CD14-positive monocyte (primary cell): Measurements from ENCODE around the gene STARD5. TPM values are rescaled to one million over a fixed set of nuclear protein-coding genes. Genes with fewer than 3 reads are reported as not detected.
"Not testable (repeated sequence)": the region's sequence is repeated elsewhere in the genome, so short reads cannot be mapped to it uniquely, and the experiment has no call there.

Experiments
- DNase-seq, 3 donors: peaks; one replicate each; pipeline ENCODE4 v3.0.0-alpha.2; 2011 to 2022
- H2AFZ ChIP-seq: 2 replicates; pipeline ENCODE4 v1.6.0; 2012; ENCODE audit warnings: mild to moderate bottlenecking, low read depth, low read length, inconsistent platforms; ENCODE audit not compliant: insufficient read depth, poor library complexity, severe bottlenecking
- H3K27ac ChIP-seq, 2 donors: 1 replicate in 1 of 2; 2 replicates in 1 of 2; pipeline ENCODE4 v1.5.1; 2012 to 2013; ENCODE audit warnings: low read length in 2 of 2, control low read depth in 1 of 2, inconsistent platforms in 1 of 2, low read depth in 1 of 2, mild to moderate bottlenecking in 1 of 2
- H3K27me3 ChIP-seq, 2 donors: one replicate each; pipeline versions ENCODE4 v1.6.0 to v1.6.1; 2011 to 2013; ENCODE audit warnings: low read length in 2 of 2; ENCODE audit not compliant: control insufficient read depth in 2 of 2, insufficient read depth in 2 of 2
- H3K36me3 ChIP-seq, 2 donors: replicated peaks in 1 of 2; 1 replicate in 1 of 2; 2 replicates in 1 of 2; pipeline versions ENCODE4 v1.5.1 to v1.6.1; 2012 to 2013; ENCODE audit warnings: low read length in 2 of 2, control low read depth in 1 of 2, inconsistent platforms in 1 of 2, mild to moderate bottlenecking in 1 of 2; ENCODE audit not compliant: insufficient read depth in 2 of 2, control insufficient read depth in 1 of 2
- H3K4me1 ChIP-seq, 2 donors: 1 replicate in 1 of 2; 2 replicates in 1 of 2; pipeline versions ENCODE4 v1.5.1 to v1.6.1; 2012 to 2013; ENCODE audit warnings: low read length in 2 of 2, control low read depth in 1 of 2, inconsistent platforms in 1 of 2, mild to moderate bottlenecking in 1 of 2, moderate library complexity in 1 of 2; ENCODE audit not compliant: insufficient read depth in 2 of 2, control insufficient read depth in 1 of 2
- H3K4me2 ChIP-seq: replicated peaks from 2 replicates; pipeline ENCODE3; 2012; ENCODE audit warnings: low read length, moderate library complexity, mild to moderate bottlenecking; ENCODE audit not compliant: poor library complexity, severe bottlenecking; ENCODE audit errors: extremely low read depth
- H3K4me3 ChIP-seq, 3 experiments: fragments of 200-600 bp in 1 of 3; sonication (generic) in 1 of 3; replicated peaks in 1 of 3; 1 replicate in 2 of 3; 2 replicates in 1 of 3; pipeline ENCODE4 v1.5.1; 2011 to 2013; ENCODE audit warnings: low read length in 3 of 3, mild to moderate bottlenecking in 3 of 3, control low read depth in 2 of 3, low read depth in 2 of 3, inconsistent platforms in 1 of 3, moderate library complexity in 1 of 3
- H3K79me2 ChIP-seq: 2 replicates; pipeline ENCODE4 v1.6.0; 2012; ENCODE audit warnings: mild to moderate bottlenecking, control low read depth, inconsistent platforms, low read length, moderate library complexity; ENCODE audit not compliant: insufficient read depth
- H3K9ac ChIP-seq: 2 replicates; pipeline ENCODE4 v1.6.0; 2017; ENCODE audit warnings: low read length, mild to moderate bottlenecking; ENCODE audit not compliant: insufficient read depth, poor library complexity, severe bottlenecking
- H3K9me3 ChIP-seq, 2 donors: replicated peaks in 1 of 2; 1 replicate in 1 of 2; 2 replicates in 1 of 2; pipeline versions ENCODE4 v1.5.1 to v1.6.1; 2012 to 2013; ENCODE audit warnings: low read length in 2 of 2, control low read depth in 1 of 2; ENCODE audit not compliant: control insufficient read depth in 1 of 2, insufficient read depth in 1 of 2
- H4K20me1 ChIP-seq: 2 replicates; pipeline ENCODE4 v1.6.0; 2012; ENCODE audit warnings: mild to moderate bottlenecking, low read length, control low read depth, moderate library complexity; ENCODE audit not compliant: insufficient read depth
- H3K27ac Mint-ChIP-seq, 7 donors: one replicate each; pipeline ENCODE4 v1.8.0; 2020; ENCODE audit warnings: mild to moderate bottlenecking in 7 of 7, mixed read lengths in 7 of 7, moderate library complexity in 6 of 7, inconsistent platforms in 2 of 7
- H3K27me3 Mint-ChIP-seq, 3 donors: one replicate each; pipeline ENCODE4 v1.8.0; 2021 to 2022; ENCODE audit warnings: low read depth in 3 of 3, mild to moderate bottlenecking in 3 of 3, mixed read lengths in 3 of 3, moderate library complexity in 3 of 3, inconsistent platforms in 1 of 3
- H3K36me3 Mint-ChIP-seq, 2 donors: one replicate each; pipeline ENCODE4 v1.8.0; 2020; ENCODE audit warnings: mixed read lengths in 2 of 2, inconsistent platforms in 1 of 2, mild to moderate bottlenecking in 1 of 2
- H3K4me1 Mint-ChIP-seq: one replicate; pipeline ENCODE4 v1.8.0; 2020; ENCODE audit warnings: mild to moderate bottlenecking, mixed read lengths
- H3K4me3 Mint-ChIP-seq, 2 donors: one replicate each; pipeline ENCODE4 v1.8.0; 2020; ENCODE audit warnings: mild to moderate bottlenecking in 2 of 2, mixed read lengths in 2 of 2, moderate library complexity in 1 of 2
- H3K9me3 Mint-ChIP-seq, 7 donors: one replicate each; pipeline ENCODE4 v1.8.0; 2020 to 2022; ENCODE audit warnings: mixed read lengths in 7 of 7, mild to moderate bottlenecking in 6 of 7, moderate library complexity in 6 of 7, inconsistent platforms in 2 of 7
- CTCF ChIP-seq: fragments of 200-600 bp; IDR thresholded peaks from one replicate; pipeline ENCODE4 v1.8.0; 2022; ENCODE audit warnings: antibody characterized with exemption, mild to moderate bottlenecking
- WGBS: methylation state at CpG from one replicate; pipeline ENCODE4 v1.1.5; 2013; ENCODE audit warnings: missing lambda C conversion rate; ENCODE audit not compliant: insufficient coverage; 5-methylcytosine and 5-hydroxymethylcytosine counted together
- intact Hi-C, 2 donors: fragments of 100-400 bp; cut with micrococcal nuclease; formaldehyde crosslinking; loops; one replicate each; pipeline versions ENCODE4 v1.15.0 to v1.15.1; 2023
- polyA plus RNA-seq, 3 donors: library from polyadenylated mRNA; depleted of rRNA in 1 of 3; unstranded in 2 of 3; stranded (reverse) in 1 of 3; fragments of 300-500 nt in 2 of 3; fragments of >200 nt in 1 of 3; fragmentation: Illumina TruSeq in 2 of 3; gene quantifications; 1 replicate in 2 of 3; 2 replicates in 1 of 3; pipeline ENCODE4 v1.2.3, GENCODE V29; 2012 to 2021

STARD5 gene
- polyA plus RNA-seq, 3 donors = 1.5 to 15.1 (median 2.5) TPM

GRCh38 chr15:81331600-81331999 lies 7.7 kb upstream of the STARD5 start:
- no peak for TF ChIP-seq CTCF
- intact Hi-C loops = loop anchor here in 1 of 2 donors (5.0 kb wide), 1 partner anchor 34 kb away; no protein-coding TSS in a partner anchor
- no peak overlapping the region for H3K27ac ChIP-seq
- no peak overlapping the region for H3K4me3 ChIP-seq
- H3K27me3 ChIP-seq = no peaks in the 10 kb centered on the region
- peaks cover 0 to 3% (median 0%) of the 10 kb centered on the region in 7 donors for H3K9me3 Mint-ChIP-seq
- H3K9me3 ChIP-seq = no peaks in the 10 kb centered on the region
- H3K79me2 ChIP-seq = no peaks in the 10 kb centered on the region
- no peaks in the 10 kb centered on the region for H4K20me1 ChIP-seq
- H3K27me3 Mint-ChIP-seq = peaks cover 0 to 3% (median 3%) of the 10 kb centered on the region in 3 donors
- WGBS = 94% methylated on average over 15 of the region's 15 CpGs
- H3K36me3 ChIP-seq = no peaks in the 10 kb centered on the region
- no peak overlapping the region for H3K4me2 ChIP-seq
- H3K4me3 Mint-ChIP-seq = no peak overlapping the region
- H3K27ac Mint-ChIP-seq = no peak overlapping the region
- peaks cover 9% of the 10 kb centered on the region for H3K4me1 Mint-ChIP-seq
- H2AFZ ChIP-seq = no peak overlapping the region
- no peaks in the 10 kb centered on the region for H3K36me3 Mint-ChIP-seq
- no peak overlapping the region for H3K9ac ChIP-seq
- DNase-seq = no peak
- H3K4me1 ChIP-seq = no peaks in the 10 kb centered on the region

GRCh38 chr15:81331141-81331540 lies 7.2 kb upstream of the STARD5 start:
- not testable (repeated sequence) for H3K27me3 ChIP-seq, H3K27ac ChIP-seq, H3K79me2 ChIP-seq, H3K9me3 Mint-ChIP-seq, H3K4me2 ChIP-seq, H3K4me1 ChIP-seq, H3K27me3 Mint-ChIP-seq, H3K4me1 Mint-ChIP-seq, H3K9me3 ChIP-seq, H3K36me3 Mint-ChIP-seq, DNase-seq, H3K9ac ChIP-seq, H2AFZ ChIP-seq, H3K4me3 ChIP-seq, H3K27ac Mint-ChIP-seq, H4K20me1 ChIP-seq, H3K36me3 ChIP-seq
- 17% methylated on average over 9 of the region's 9 CpGs for WGBS
- intact Hi-C loops = loop anchor here in 1 of 2 donors (5.0 kb wide), 1 partner anchor 34 kb away; no protein-coding TSS in a partner anchor
- peak overlapping the region in 1 of 2 donors; percentile 50 for H3K4me3 Mint-ChIP-seq
